HG03457 (cell line): ENCODE data around the gene PDILT.
"Not testable (repeated sequence)": the region's sequence is repeated elsewhere in the genome, so short reads cannot be mapped to it uniquely, and the experiment has no call there.

Experiments
- ATAC-seq: cut with Tn5 transposase; IDR thresholded peaks from one replicate; pipeline ENCODE4 v1.9.1; 2021; ENCODE audit warnings: moderate number of reproducible peaks; ENCODE audit not compliant: unreplicated experiment

The PDILT gene

GRCh38 chr16:20404637-20405036 is at the start of gene PDILT:
Gene PDILT (minus strand): TSS chr16:20404737. CDS start chr16:20399300, 5,437 bp downstream.
- ATAC-seq = no peak

- ATAC-seq = not testable (repeated sequence)
Measured at GRCh38 chr16:20453633-20454032, 49.1 kb upstream of the PDILT start.

DNA sequence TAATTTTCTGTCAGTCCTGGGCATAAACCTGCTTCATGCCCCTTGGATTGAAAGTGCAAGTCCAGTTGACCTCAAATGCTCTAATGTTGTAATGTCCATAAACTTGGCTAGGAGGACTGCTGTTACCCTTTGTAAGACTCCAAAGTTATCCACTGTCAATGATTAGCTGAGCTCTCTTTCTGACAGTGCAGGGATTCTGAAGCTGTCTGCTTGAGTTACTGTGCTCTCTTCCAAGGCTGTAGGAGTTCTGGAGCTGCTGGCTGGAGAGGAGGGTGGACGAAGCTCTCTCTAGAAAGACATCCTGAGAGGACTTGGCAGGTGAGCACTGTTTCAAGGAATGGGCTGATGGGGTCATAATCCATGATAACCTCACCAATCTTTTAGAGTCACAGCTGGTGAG is 46.8 kb upstream of the PDILT start, which contains the start of gene ACSM2A:
ACSM2A (plus strand) TSS at position 158 of the 400 bp plus-strand sequence. CDS start 8,594 bp downstream, outside the sequence.
- not testable (repeated sequence) for ATAC-seq

- not testable (repeated sequence) for ATAC-seq
Measured at GRCh38 chr16:20446652-20447393, 42.3 kb upstream of the PDILT start.

DNA sequence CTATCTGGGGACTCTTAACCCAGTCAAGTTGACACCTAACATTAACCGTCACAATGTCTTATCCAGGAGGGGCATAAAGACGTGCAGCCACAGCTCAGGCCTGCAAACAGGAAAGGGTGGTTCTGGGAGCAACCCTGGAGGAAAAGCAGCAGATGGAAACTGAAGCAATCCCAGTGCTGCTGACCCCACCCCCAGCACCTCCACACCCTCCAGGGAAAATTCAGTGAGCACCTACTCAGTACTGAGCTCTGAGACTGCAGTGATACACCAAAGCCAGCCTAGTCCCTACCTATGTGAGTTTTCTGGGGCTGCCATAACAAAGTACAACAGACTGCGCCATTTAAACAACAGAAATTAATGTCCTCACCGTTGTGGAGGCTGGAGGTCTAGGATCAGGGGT is 37.3 kb upstream of the PDILT start:
- not testable (repeated sequence) for ATAC-seq

- no peak for ATAC-seq
Measured at GRCh38 chr16:20441191-20441590, 36.7 kb upstream of the PDILT start.

GRCh38 chr16:20440731-20441130 is 36.2 kb upstream of the PDILT start:
- ATAC-seq = not testable (repeated sequence)

GRCh38 chr16:20439820-20440231 is 35.3 kb upstream of the PDILT start:
- not testable (repeated sequence) for ATAC-seq

DNA sequence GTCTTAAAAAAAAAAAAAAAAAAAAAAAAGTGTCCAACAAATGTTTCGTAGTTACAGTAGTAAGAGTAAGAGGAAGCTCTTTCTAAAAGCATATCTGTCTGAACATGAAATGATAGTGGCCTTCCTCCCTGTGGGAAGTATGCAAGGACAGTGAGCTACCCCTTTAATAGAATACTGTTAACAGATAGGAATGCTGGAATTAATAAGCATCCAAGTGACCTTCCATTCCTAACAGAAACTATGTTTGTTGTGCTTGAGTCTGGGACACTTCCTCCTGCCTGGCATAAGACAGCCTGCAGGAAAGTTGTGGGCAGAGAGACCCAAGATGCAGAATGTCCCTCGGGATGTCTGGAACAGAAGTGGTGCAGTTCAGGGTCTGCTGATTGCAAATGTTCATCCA is 34.4 kb upstream of the PDILT start:
- ATAC-seq = not testable (repeated sequence)

DNA sequence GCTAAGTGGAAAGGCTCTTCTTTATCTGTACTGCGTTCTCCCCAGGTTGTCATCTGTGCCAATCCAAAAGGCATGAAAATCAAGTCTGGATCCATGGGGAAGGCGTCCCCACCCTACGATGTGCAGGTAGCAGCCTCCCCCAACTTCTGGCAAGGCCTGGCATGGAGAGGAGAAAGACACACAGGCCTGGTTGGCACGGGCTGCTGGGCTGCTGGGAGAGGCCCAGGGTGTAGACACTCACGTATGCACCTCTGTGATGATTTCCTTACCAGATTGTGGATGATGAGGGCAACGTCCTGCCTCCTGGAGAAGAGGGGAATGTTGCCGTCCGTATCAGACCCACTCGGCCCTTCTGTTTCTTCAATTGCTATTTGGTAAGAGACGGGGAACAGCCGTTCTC is 26.4 kb upstream of the PDILT start:
- ATAC-seq = no peak

GRCh38 chr16:20430480-20430879 is 25.9 kb upstream of the PDILT start:
- ATAC-seq = not testable (repeated sequence)

- not testable (repeated sequence) for ATAC-seq
Measured at GRCh38 chr16:20429499-20429898, 25.0 kb upstream of the PDILT start.

DNA sequence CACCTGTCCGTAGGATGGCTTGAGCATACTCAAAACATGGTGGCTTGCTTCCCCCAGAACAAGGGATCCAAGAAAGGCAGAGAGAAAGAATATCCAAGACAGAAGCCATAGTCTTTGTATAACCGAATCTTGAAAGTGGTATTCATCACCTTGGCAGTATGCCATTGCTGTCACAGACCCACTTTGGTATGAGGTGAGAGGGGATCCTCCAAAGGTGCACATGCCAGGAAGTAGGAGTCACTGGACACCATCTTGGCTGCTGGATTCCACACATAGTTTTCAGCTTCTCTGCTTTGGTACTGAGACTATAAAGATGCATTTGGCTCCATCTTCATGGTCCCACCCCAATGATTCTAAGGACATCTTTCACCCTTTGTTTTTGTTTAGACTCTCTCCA is 22.9 kb upstream of the PDILT start:
- ATAC-seq = not testable (repeated sequence)

GRCh38 chr16:20424129-20424866 is 19.8 kb upstream of the PDILT start:
- no peak for ATAC-seq

DNA sequence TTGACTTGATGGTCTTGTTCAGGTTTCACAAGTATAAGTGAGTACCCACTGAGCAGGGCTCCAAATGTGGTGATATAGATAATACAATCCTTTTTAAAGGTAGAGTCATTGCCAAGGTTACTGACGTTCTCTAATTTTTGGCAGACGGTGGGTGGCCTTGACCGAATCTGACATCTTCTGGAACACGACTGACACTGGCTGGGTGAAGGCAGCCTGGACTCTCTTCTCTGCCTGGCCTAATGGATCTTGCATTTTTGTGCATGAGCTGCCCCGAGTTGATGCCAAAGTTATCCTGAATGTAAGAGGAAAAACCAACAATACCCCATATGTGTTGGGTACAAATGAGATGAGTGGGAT is 19.2 kb upstream of the PDILT start:
- not testable (repeated sequence) for ATAC-seq

DNA sequence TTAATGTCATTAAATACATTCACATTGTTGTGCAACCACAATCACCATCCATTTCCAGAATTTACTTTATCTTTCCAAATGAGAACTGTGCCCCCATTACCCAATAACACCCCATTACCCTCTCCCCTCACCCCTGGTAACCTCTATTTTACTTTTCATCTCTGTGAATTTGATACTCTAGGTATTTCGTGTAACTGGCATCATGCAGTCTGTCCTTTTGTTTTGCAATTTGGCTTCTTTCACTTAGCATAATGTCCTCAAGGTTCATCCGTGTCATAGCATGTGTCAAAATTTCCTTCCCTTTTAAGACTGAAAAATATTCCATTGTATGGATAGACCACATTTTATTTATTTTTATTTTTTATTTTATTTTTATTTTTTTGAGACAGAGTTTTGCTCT is 17.2 kb upstream of the PDILT start:
- ATAC-seq = not testable (repeated sequence)

- not testable (repeated sequence) for ATAC-seq
Measured at GRCh38 chr16:20419093-20419492, 14.6 kb upstream of the PDILT start.

GRCh38 chr16:20415541-20415940 is 11.0 kb upstream of the PDILT start:
- no peak for ATAC-seq

DNA sequence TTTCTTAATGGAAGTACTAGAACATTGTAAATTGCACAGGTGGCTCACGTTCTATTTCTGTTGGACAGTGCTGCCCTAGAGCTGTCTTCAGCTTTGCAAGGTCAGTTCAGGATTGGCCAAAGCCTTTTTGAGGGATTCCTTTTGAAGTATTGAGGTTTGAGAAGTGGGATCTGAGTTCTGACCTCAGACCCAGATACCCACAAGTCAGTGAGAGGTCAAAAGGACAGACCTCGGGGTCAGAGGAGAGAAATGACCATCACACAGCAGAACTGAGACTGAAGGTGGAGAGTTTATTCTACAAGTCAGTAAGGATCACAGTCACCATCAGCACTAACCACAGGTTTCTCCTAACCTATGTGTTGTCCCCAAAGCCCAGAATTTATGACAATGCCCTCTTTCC is 6.5 kb upstream of the PDILT start:
- ATAC-seq = no peak

DNA sequence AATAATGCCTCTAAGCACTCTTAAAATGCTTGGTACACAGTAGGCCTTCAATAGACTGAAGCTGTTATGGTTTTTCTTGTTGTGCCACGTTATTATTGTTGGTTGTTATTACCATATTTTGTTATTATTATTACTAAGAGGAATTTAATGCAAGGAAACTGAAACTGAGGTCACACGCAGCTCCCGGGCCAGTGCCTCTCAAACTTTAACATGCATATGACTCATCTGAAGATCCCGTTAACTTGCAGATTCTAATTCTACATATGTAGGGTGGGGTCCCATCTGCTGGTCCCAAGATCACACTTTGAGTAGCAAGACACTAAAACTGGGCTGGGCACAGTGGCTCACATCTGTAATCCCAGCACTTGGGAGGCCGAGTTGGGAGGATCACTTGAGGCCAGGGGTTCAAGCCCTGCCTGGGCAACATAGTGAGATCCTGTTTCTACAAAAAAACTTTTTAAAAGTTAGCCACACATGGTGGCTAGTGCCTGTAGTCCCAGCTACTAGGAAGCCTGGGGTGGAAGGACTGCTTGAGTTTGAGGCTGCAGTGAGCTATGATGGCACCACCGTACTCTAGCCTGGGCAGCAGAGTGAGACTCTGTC is 5.7 kb upstream of the PDILT start:
- ATAC-seq = no peak

GRCh38 chr16:20409398-20410120 is 5.0 kb upstream of the PDILT start, which contains the start of gene ACSM5:
Gene ACSM5 (plus strand): TSS chr16:20409534. CDS start chr16:20411485, 1,951 bp downstream.
- no peak for ATAC-seq
